ENCODE results near the gene MET. TPM values are rescaled to one million over a fixed set of nuclear protein-coding genes. Genes with fewer than 3 reads are reported as not detected.

Gene MET
- total RNA-seq, 1 experiment from 2014 or later: 5.0 TPM

- no peak overlapping the region for H2BK120ac ChIP-seq (ENCODE audit: low read depth, low read length, poor library complexity, severe bottlenecking)
- no peak overlapping the region for H3K14ac ChIP-seq (ENCODE audit: insufficient read depth, low read length)
- no peaks in the 10 kb centered on the region for H3K23me2 ChIP-seq (ENCODE audit: insufficient read length, low read depth, low read length, poor library complexity, severe bottlenecking)
- no peaks in the 10 kb centered on the region for H3K9me3 ChIP-seq (ENCODE audit: control insufficient read depth, low read depth, low read length)
- no peak overlapping the region for H4K5ac ChIP-seq (ENCODE audit: insufficient read length, low read depth, low read length)
- H3K4me1 Mint-ChIP-seq: peaks cover 4 to 5% of the 10 kb centered on the region in 2 experiments; a peak in 3 of 4 replicates
- H3K23ac ChIP-seq (ENCODE audit: insufficient read length, low read depth, low read length): no peak overlapping the region
- no peaks in the 10 kb centered on the region for H3K36me3 Mint-ChIP-seq (ENCODE audit: insufficient read depth in 1 of 3, low read depth in 3 of 3)
- no peak overlapping the region for H3K4ac ChIP-seq (ENCODE audit: low read depth, low read length)
- no CpG with 5 or more reads among the region's 2 CpGs for WGBS (ENCODE audit: extremely low coverage, insufficient read length, low lambda C conversion rate)
- H2AFZ ChIP-seq (ENCODE audit: low read length): no peak overlapping the region
- no peaks in the 10 kb centered on the region for H3K4me1 ChIP-seq (ENCODE audit: insufficient read depth, low read length)
- H3K4me2 ChIP-seq (ENCODE audit: insufficient read depth, insufficient read length, low read length): no peak overlapping the region
- no peak overlapping the region for H3K18ac ChIP-seq (ENCODE audit: insufficient read length, low read depth, low read length)
- no peak overlapping the region for H3K27ac ChIP-seq (ENCODE audit: insufficient read length, low read depth, low read length)
- no peak overlapping the region for H2BK20ac ChIP-seq (ENCODE audit: low read depth, low read length, poor library complexity, severe bottlenecking)
- no peaks in the 10 kb centered on the region; the same call in 1 of the 2 replicates for H3K27me3 Mint-ChIP-seq (ENCODE audit: low read depth)
- no peaks in the 10 kb centered on the region for H3K79me2 ChIP-seq (ENCODE audit: insufficient read depth, low read length)
- H3K4me3 Mint-ChIP-seq: no peak overlapping the region
- no peak overlapping the region for H3K27ac Mint-ChIP-seq
- no peak overlapping the region for H2AK5ac ChIP-seq (ENCODE audit: insufficient read length, low read length)
- H2BK15ac ChIP-seq (ENCODE audit: low read depth, low read length): no peak overlapping the region
- no peak overlapping the region for H3T11ph ChIP-seq (ENCODE audit: low read length)
- H4K91ac ChIP-seq (ENCODE audit: insufficient read length, low read depth, low read length): no peak overlapping the region
- H2BK5ac ChIP-seq (ENCODE audit: insufficient read length, low read length): no peak overlapping the region
- no peak overlapping the region for H2BK12ac ChIP-seq (ENCODE audit: insufficient read length, low read depth, low read length)
- DNase-seq: no peak
- H3K27me3 ChIP-seq (ENCODE audit: insufficient read depth, low read length): no peaks in the 10 kb centered on the region
- no peaks in the 10 kb centered on the region for H3K79me1 ChIP-seq (ENCODE audit: insufficient read depth, low read depth, low read length, poor library complexity, severe bottlenecking)
- H4K8ac ChIP-seq (replicated peaks; ENCODE audit: insufficient read length, low read depth, low read length): no peak overlapping the region
- no peak for TF ChIP-seq CTCF (conservative IDR thresholded peaks at IDR 0.05)
- no peaks in the 10 kb centered on the region for H4K20me1 ChIP-seq (ENCODE audit: control insufficient read depth, insufficient read depth, insufficient read length)
- H3K56ac ChIP-seq (ENCODE audit: insufficient read length, low read depth, low read length): no peak overlapping the region
- no peak overlapping the region for H3K9ac ChIP-seq (ENCODE audit: extremely low read depth, insufficient read length, low read length)
- H3K9me3 Mint-ChIP-seq: no peaks in the 10 kb centered on the region
Observed at GRCh38 chr7:116631676-116632075, 40.3 kb upstream of the MET start.

All from H9 (cell line).